Mesendoderm (in vitro differentiated cells): ENCODE data around the gene HRH1.

Experiments used
- DNase-seq: peaks from one replicate; pipeline ENCODE4 v3.0.0; 2013
- H2AK5ac ChIP-seq: 2 replicates; pipeline ENCODE4 v1.6.1; 2013; ENCODE audit warnings: low read length, inconsistent platforms
- H2BK120ac ChIP-seq: 2 replicates; pipeline ENCODE4 v1.6.1; 2013; ENCODE audit warnings: low read depth, mild to moderate bottlenecking, low read length, moderate library complexity, mixed read lengths
- H2BK15ac ChIP-seq: replicated peaks from 2 replicates; pipeline ENCODE4 v1.6.1; 2013; ENCODE audit warnings: low read depth, mild to moderate bottlenecking, moderate library complexity
- H2BK5ac ChIP-seq: 2 replicates; pipeline ENCODE4 v1.6.1; 2013; ENCODE audit warnings: low read length, inconsistent platforms
- H3K18ac ChIP-seq: 2 replicates; pipeline ENCODE4 v1.6.1; 2013; ENCODE audit warnings: mild to moderate bottlenecking, low read length, mixed read lengths
- H3K23ac ChIP-seq: one replicate; pipeline ENCODE4 v1.6.1; 2013; ENCODE audit warnings: low read length
- H3K27ac ChIP-seq: 2 replicates; pipeline ENCODE4 v1.5.1; 2013; ENCODE audit warnings: low read depth, mild to moderate bottlenecking, inconsistent platforms, low read length, moderate library complexity
- H3K27me3 ChIP-seq: 2 replicates; pipeline ENCODE4 v1.6.1; 2013; ENCODE audit warnings: low read length, control low read depth, mild to moderate bottlenecking, inconsistent platforms; ENCODE audit not compliant: insufficient read depth, poor library complexity
- H3K36me3 ChIP-seq: 2 replicates; pipeline ENCODE4 v1.6.1; 2013; ENCODE audit warnings: low read length, inconsistent platforms; ENCODE audit not compliant: control insufficient read depth, insufficient read depth
- H3K4ac ChIP-seq: one replicate; pipeline ENCODE4 v1.6.1; 2013; ENCODE audit warnings: low read depth, mild to moderate bottlenecking, low read length, moderate library complexity
- H3K4me1 ChIP-seq: 2 replicates; pipeline ENCODE4 v1.6.1; 2013; ENCODE audit warnings: low read depth, low read length, inconsistent platforms; ENCODE audit not compliant: control insufficient read depth
- H3K4me2 ChIP-seq: 2 replicates; pipeline ENCODE4 v1.6.1; 2013; ENCODE audit warnings: low read length
- H3K4me3 ChIP-seq: 2 replicates; pipeline ENCODE4 v1.5.1; 2013; ENCODE audit warnings: mild to moderate bottlenecking, low read length
- H3K56ac ChIP-seq: one replicate; pipeline ENCODE4 v1.6.1; 2013; ENCODE audit warnings: low read length
- H3K79me1 ChIP-seq: 2 replicates; pipeline ENCODE4 v1.6.1; 2013; ENCODE audit warnings: low read length, inconsistent platforms
- H3K79me2 ChIP-seq: 2 replicates; pipeline ENCODE4 v1.6.1; 2013; ENCODE audit warnings: mild to moderate bottlenecking, low read length; ENCODE audit not compliant: control insufficient read depth, insufficient read depth
- H3K9ac ChIP-seq: 2 replicates; pipeline ENCODE4 v1.6.1; 2013; ENCODE audit warnings: low read length, inconsistent platforms
- H4K5ac ChIP-seq: one replicate; pipeline ENCODE4 v1.6.1; 2013; ENCODE audit warnings: low read length
- H4K8ac ChIP-seq: one replicate; pipeline ENCODE4 v1.6.1; 2013; ENCODE audit warnings: low read depth, mild to moderate bottlenecking, control low read depth, low read length, moderate library complexity
- WGBS: extraction: QIAGEN DNeasy Blood & Tissue Kit; methylation state at CpG from one replicate; pipeline ENCODE4 v1.1.7; 2013; ENCODE audit warnings: low lambda C conversion rate, missing lambda C conversion rate; ENCODE audit not compliant: insufficient coverage; ENCODE audit errors: extremely low coverage; 5-methylcytosine and 5-hydroxymethylcytosine counted together

HRH1 gene

DNA sequence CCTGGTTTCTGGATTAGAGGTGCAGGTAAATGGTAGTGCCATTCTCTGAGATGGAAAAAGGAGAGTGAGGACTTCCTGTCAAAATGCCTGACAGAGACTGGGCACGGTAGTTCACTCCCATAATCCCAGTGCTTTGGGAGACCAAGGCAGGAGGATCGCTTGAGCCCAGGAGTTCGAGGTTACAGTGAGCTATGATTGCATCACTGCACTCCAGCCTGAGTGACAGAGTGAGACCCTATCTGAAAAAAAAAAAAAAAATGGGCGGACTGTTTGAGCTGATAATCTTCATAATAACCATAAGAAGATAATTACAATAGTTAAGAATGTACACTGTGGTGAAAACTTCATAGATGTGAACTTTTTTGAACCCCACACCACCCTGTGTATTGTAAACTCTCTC, 44.2 kb downstream of the HRH1 start:
- no peak overlapping the region for H3K4ac ChIP-seq
- H2BK15ac ChIP-seq: no peak overlapping the region
- H2AK5ac ChIP-seq: no peak overlapping the region
- no peak overlapping the region for H3K23ac ChIP-seq
- no peak overlapping the region for H3K27ac ChIP-seq
- H3K18ac ChIP-seq: no peak overlapping the region
- no peak overlapping the region for H2BK5ac ChIP-seq
- peaks cover 2% of the 10 kb centered on the region for H3K4me1 ChIP-seq
- H3K4me3 ChIP-seq: no peak overlapping the region
- WGBS: no CpG with 5 or more reads among the region's 4 CpGs
- H4K8ac ChIP-seq: no peak overlapping the region
- no peak overlapping the region for H4K5ac ChIP-seq
- no peaks in the 10 kb centered on the region for H3K79me2 ChIP-seq
- no peak overlapping the region for H3K56ac ChIP-seq
- no peaks in the 10 kb centered on the region for H3K79me1 ChIP-seq
- DNase-seq: no peak
- no peak overlapping the region for H2BK120ac ChIP-seq
- no peaks in the 10 kb centered on the region for H3K27me3 ChIP-seq
- no peak overlapping the region for H3K9ac ChIP-seq
- H3K36me3 ChIP-seq: no peaks in the 10 kb centered on the region
- no peak overlapping the region for H3K4me2 ChIP-seq

DNA sequence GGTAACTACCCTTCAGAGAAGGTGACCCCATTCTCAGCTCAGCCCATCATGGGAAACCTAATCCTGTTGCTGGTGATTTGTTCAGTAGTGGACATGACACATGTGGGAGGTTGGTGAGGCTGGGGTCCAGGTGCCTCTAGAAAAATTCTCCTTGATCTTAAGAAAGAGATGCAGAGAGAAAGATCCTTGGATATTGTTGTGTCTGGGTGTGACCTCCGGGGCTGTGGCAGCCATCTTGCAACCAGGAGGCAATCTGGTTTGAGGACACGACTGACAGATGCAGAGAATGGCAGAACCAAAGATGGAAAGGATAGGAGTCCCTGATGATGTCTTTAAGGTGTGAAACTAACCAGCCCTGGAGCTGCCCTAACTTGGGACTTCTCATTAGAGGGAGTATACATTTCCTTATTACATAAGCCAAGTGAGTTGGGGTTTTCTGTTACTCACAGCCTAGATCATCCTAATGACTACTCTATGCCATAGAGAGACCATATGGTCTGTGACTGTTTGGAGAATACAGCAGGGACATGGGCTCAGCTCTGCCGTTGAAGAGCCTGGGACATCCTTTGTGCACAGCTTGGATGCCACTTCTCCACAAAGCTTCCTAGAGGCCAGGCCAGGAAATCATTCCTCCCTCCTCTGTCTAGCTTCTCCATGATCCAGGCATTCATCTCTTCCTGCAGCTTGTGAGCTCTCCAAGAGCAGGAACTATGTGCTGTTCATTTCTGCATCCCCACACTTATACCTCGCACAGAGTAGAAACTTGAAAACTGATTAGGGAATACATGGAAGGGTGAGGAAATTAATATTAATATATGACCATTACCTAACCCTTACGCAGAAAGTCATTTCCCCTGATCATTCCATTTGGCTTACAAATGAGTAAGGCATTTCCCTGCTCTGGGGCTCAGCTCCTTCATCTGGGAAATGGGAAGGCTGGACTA, 45.9 kb downstream of the HRH1 start:
- Histone ChIP-seq H2BK5ac (no peak overlapping the region), H3K9ac (no peak overlapping the region), H3K27ac (no peak overlapping the region), H4K8ac (no peak overlapping the region), H2AK5ac (no peak overlapping the region), H2BK120ac (no peak overlapping the region), H3K79me1 (no peaks in the 10 kb centered on the region), H3K4me1 (peaks cover 2% of the 10 kb centered on the region), H3K18ac (no peak overlapping the region), H3K79me2 (no peaks in the 10 kb centered on the region), H2BK15ac (no peak overlapping the region), H3K4me3 (no peak overlapping the region), H3K4me2 (no peak overlapping the region), H3K4ac (no peak overlapping the region), H4K5ac (no peak overlapping the region), H3K23ac (no peak overlapping the region), H3K56ac (no peak overlapping the region), H3K27me3 (no peaks in the 10 kb centered on the region), H3K36me3 (no peaks in the 10 kb centered on the region)
- no CpG with 5 or more reads among the region's 5 CpGs for WGBS
- DNase-seq: no peak

DNA sequence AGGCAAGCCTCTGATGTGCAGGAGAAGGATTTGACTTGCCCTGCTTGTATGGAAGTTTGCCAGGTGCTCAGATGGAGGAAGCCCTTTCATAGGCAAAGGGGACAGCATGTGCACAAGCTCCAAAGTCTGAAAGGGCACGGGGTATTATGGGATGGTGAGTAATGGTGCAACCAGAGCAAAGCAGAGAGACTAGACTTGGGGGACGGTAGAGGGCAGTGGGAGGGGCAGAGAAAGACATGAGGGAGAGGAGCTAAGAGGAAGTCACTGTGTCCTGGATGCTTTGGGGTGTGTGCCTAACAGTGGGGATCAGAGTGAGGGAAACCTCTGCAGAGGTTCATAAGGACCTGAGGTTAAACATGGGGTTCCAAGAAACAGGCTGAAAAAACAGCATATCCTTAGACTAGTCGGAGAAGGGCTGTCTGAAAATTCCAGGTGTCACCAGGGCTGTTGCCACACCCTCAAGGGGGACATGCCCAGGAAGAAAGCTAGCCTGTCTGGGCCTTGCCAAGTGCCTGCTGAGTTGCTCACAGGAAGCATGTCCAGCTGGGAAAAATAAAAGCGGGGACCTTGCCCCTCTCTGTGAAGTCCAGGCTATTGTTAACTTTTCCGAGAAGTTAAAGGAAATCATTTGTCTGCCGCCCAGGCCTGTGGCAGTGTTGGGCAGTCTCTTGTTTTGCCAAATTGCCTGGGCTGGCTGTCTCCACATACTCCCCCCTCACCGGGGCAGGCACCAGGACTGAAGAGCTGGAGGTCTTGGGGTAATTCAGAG, 47.1 kb downstream of the HRH1 start:
- Histone ChIP-seq H2BK120ac (no peak overlapping the region), H3K4ac (no peak overlapping the region), H3K18ac (no peak overlapping the region), H4K8ac (no peak overlapping the region), H2BK5ac (no peak overlapping the region), H3K79me2 (no peaks in the 10 kb centered on the region), H2AK5ac (no peak overlapping the region), H3K4me3 (no peak overlapping the region), H2BK15ac (no peak overlapping the region), H3K4me1 (peaks cover 2% of the 10 kb centered on the region), H3K4me2 (no peak overlapping the region), H3K56ac (no peak overlapping the region), H3K27me3 (no peaks in the 10 kb centered on the region), H3K36me3 (no peaks in the 10 kb centered on the region), H3K79me1 (no peaks in the 10 kb centered on the region), H3K27ac (no peak overlapping the region), H4K5ac (no peak overlapping the region), H3K9ac (no peak overlapping the region), H3K23ac (no peak overlapping the region)
- WGBS: no CpG with 5 or more reads among the region's 7 CpGs
- no peak for DNase-seq

DNA sequence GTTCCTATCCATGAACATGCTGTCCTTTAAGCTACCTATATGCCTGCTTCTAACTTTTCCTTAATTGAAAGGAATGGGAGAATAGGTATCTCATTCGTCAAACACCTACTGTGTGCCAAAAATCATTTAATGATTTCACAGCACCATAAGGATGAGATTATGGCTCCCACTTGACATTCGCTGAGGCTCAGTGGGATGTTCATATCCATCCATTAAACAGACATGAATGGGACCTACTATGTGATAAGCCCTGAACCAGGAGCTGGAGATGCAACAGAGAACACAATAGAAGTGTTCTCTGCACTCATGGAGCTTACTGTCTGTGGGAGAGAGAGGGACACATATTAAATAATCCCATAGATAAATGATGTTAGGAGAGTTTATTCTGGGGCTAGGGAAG, 49.7 kb downstream of the HRH1 start:
- Histone ChIP-seq H3K4me2 (no peak overlapping the region), H3K18ac (no peak overlapping the region), H4K8ac (no peak overlapping the region), H3K27me3 (no peaks in the 10 kb centered on the region), H2AK5ac (no peak overlapping the region), H3K36me3 (no peaks in the 10 kb centered on the region), H3K27ac (no peak overlapping the region), H3K56ac (no peak overlapping the region), H3K4ac (no peak overlapping the region), H4K5ac (no peak overlapping the region), H3K23ac (no peak overlapping the region), H2BK5ac (no peak overlapping the region), H2BK15ac (no peak overlapping the region), H3K4me1 (no peaks in the 10 kb centered on the region), H3K79me1 (no peaks in the 10 kb centered on the region), H3K79me2 (no peaks in the 10 kb centered on the region), H3K9ac (no peak overlapping the region), H3K4me3 (no peak overlapping the region), H2BK120ac (no peak overlapping the region)
- WGBS: no CpG with 5 or more reads among the region's 2 CpGs
- DNase-seq: no peak

DNA sequence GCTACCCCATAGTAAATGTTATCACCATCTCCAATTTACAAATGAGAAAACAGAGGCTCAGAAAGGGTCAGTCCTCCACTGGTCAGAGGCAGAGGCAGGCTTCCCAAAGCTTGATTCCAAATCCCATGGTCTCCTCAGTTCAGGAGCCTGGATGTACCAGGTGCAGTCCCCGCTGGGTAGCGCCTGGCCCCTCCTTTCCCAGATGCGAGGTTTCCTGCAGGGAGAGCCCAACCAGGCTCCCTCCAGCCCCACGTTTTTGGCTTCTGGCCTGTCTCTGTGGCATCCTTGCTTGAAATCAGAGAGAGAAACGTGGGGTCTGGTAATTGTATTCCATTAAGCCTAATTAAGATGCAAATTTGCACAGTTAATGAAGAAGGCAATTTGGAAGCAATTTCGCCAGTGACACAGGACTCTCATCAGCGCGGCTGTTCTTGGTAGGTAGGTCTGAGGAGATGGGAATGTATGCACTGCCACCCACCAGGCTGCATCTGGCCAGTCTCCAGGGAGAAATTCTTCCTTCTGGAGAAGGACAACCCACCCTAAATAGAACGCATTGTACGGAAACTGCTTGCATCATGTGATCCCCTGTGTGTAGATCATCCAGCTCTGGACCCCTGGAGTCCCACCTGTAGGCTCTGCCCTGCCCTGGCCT, 50.5 kb downstream of the HRH1 start:
- no peak overlapping the region for H3K4me3 ChIP-seq
- H4K5ac ChIP-seq: no peak overlapping the region
- no peaks in the 10 kb centered on the region for H3K79me2 ChIP-seq
- H4K8ac ChIP-seq: no peak overlapping the region
- no peak overlapping the region for H3K23ac ChIP-seq
- no peak overlapping the region for H3K18ac ChIP-seq
- H3K27me3 ChIP-seq: no peaks in the 10 kb centered on the region
- H2BK5ac ChIP-seq: no peak overlapping the region
- WGBS: no CpG with 5 or more reads among the region's 10 CpGs
- H2BK120ac ChIP-seq: no peak overlapping the region
- H3K4me1 ChIP-seq: no peaks in the 10 kb centered on the region
- H2BK15ac ChIP-seq: no peak overlapping the region
- no peak overlapping the region for H3K4ac ChIP-seq
- no peaks in the 10 kb centered on the region for H3K36me3 ChIP-seq
- no peak overlapping the region for H3K9ac ChIP-seq
- no peak overlapping the region for H3K4me2 ChIP-seq
- no peak overlapping the region for H3K27ac ChIP-seq
- H3K79me1 ChIP-seq: no peaks in the 10 kb centered on the region
- no peak overlapping the region for H3K56ac ChIP-seq
- no peak for DNase-seq
- H2AK5ac ChIP-seq: no peak overlapping the region
